Measurements from ENCODE around the gene DNAJB11. TPM values are rescaled to one million over a fixed set of nuclear protein-coding genes. Genes with fewer than 3 reads are reported as not detected.

The DNAJB11 gene
- total RNA-seq, 3 donors from 2014 or later, result 40.0 to 41.6 (median 41.6) TPM

DNA sequence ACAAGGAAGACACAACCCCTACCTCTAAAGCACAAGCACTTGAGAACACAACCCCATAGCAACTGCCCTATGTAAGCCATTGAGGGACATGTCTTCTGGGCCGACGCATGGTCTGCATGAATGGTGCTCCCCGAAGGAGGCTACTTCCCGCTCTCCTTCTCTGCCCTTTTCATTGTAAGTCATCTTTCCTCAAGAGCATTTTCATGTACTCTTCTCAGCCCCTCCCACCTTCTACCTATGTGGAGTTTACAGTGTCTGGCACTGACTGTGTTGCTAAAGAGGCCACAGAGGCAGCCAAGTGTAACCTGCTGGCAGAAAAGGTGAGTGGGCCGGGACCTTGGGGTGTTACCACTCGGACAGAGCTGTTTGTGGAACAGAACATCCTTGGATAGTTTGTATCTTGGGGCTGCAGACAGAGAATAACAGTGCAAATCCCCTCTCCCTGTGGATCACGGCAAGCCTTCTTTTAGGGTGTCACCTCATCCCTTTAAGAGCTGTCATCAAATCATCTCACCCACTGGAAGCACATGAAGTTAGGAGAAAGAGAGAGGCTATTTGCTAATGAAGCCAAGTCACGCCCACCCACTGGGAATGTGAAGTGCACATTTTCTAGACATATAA is 47.9 kb downstream of the DNAJB11 start:
- Histone ChIP-seq H3K36me3 (no peaks in the 10 kb centered on the region), H3K27me3 (peaks cover 0 to 14% of the 10 kb centered on the region in 2 donors), H3K9me3 (no peaks in the 10 kb centered on the region), H3K4me1 (no peaks in the 10 kb centered on the region), H3K27ac (no peak overlapping the region), H3K4me3 (no peak overlapping the region)
- intact Hi-C loops (cut with DNase I; ENCODE audit: low total_unique reads), result no loop called here
- no peak for TF ChIP-seq CTCF (IDR thresholded peaks at IDR 0.05)
- no peak for TF ChIP-seq POLR2A (IDR thresholded peaks at IDR 0.05)
- TF ChIP-seq POLR2AphosphoS5 (IDR thresholded peaks at IDR 0.05), result no peak
- no peak for DNase-seq (ENCODE audit: low spot score in 2 of 2)

- no peaks in the 10 kb centered on the region for H3K36me3 ChIP-seq
- intact Hi-C loops (cut with DNase I; ENCODE audit: low total_unique reads), result no loop called here
- H3K27me3 ChIP-seq, result peaks cover 0 to 8% of the 10 kb centered on the region in 2 donors
- H3K27ac ChIP-seq, result no peak overlapping the region
- no peak overlapping the region for H3K4me3 ChIP-seq
- no peaks in the 10 kb centered on the region for H3K9me3 ChIP-seq
- DNase-seq (ENCODE audit: low spot score in 2 of 2), result no peak
- TF ChIP-seq POLR2AphosphoS5 (IDR thresholded peaks at IDR 0.05) (no peak), POLR2A (IDR thresholded peaks at IDR 0.05) (no peak), CTCF (IDR thresholded peaks at IDR 0.05) (no peak)
- no peaks in the 10 kb centered on the region for H3K4me1 ChIP-seq
These were observed 49.3 kb downstream of the DNAJB11 start for GRCh38 chr3:186619787-186620212.

DNA sequence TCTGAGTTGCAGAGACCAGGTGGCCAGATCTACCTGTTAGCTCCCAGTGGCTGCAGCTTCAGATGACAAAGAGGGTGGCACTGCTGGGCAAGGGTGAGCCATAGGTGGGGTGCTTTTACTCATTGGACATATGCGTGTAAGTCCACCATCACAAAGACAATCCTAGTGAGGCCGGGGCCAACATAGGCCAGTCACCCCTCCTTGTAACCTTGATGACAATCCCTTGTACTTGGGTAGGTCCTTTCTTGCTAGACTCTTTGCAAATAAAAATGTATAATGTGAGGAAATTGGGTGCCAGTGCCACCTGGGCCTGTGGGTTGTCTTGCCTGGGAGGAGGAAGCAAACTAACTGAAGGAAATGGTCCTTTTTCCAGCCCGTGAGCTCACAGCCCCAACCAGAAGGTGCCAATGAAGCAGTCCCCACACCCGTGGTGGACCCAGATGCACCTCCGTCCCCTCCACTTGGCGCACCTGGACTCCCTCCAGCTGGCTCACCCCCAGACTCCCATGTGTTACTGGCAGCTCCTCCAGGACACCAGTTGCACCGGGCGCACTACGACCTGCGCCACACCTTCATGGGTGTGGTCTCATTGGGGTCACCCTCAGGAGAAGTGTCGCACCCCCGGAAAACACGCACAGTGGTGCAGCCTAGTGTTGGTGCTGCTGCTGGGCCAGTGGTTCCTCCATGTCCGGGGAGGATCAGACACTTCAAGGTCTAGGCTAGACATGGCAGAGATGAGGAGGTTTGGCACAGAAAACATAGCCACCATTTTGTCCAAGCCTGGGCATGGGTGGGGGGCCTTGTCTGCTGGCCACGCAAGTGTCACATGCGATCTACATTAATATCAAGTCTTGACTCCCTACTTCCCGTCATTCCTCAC is 49.9 kb downstream of the DNAJB11 start:
- H3K27ac ChIP-seq, result no peak overlapping the region
- no peak overlapping the region for H3K4me3 ChIP-seq
- H3K9me3 ChIP-seq, result no peaks in the 10 kb centered on the region
- no peaks in the 10 kb centered on the region for H3K36me3 ChIP-seq
- peaks cover 0 to 7% of the 10 kb centered on the region in 2 donors for H3K27me3 ChIP-seq
- TF ChIP-seq POLR2AphosphoS5 (IDR thresholded peaks at IDR 0.05), result no peak
- no peak for TF ChIP-seq POLR2A (IDR thresholded peaks at IDR 0.05)
- no peak for TF ChIP-seq CTCF (IDR thresholded peaks at IDR 0.05)
- H3K4me1 ChIP-seq, result no peaks in the 10 kb centered on the region
- no peak for DNase-seq (ENCODE audit: low spot score in 2 of 2)
- intact Hi-C loops (cut with DNase I; ENCODE audit: low total_unique reads), result no loop called here

- TF ChIP-seq POLR2A (IDR thresholded peaks at IDR 0.05), result no peak
- TF ChIP-seq POLR2AphosphoS5 (IDR thresholded peaks at IDR 0.05), result no peak
- TF ChIP-seq CTCF (IDR thresholded peaks at IDR 0.05), result no peak
- H3K4me1 ChIP-seq, result no peaks in the 10 kb centered on the region
- intact Hi-C loops (cut with DNase I; ENCODE audit: low total_unique reads), result no loop called here
These were observed 51.6 kb downstream of the DNAJB11 start for GRCh38 chr3:186621894-186622650.

More at GRCh38 chr3:186621894-186622650, 51.6 kb downstream of the DNAJB11 start:
- Histone ChIP-seq H3K27me3 (peaks cover 0 to 4% of the 10 kb centered on the region in 2 donors), H3K36me3 (no peaks in the 10 kb centered on the region), H3K4me3 (no peak overlapping the region), H3K27ac (no peak overlapping the region), H3K9me3 (no peaks in the 10 kb centered on the region)
- DNase-seq (ENCODE audit: low spot score in 2 of 2), result no peak

All from breast epithelium (tissue), 4 donors.